HG03442 (cell line): ENCODE measurements around the gene TEX30.

Source experiments
- ATAC-seq: cut with Tn5 transposase; IDR thresholded peaks from one replicate; pipeline ENCODE4 v1.9.1; 2021; ENCODE audit warnings: mild to moderate bottlenecking, moderate library complexity; ENCODE audit not compliant: unreplicated experiment

Gene TEX30

DNA sequence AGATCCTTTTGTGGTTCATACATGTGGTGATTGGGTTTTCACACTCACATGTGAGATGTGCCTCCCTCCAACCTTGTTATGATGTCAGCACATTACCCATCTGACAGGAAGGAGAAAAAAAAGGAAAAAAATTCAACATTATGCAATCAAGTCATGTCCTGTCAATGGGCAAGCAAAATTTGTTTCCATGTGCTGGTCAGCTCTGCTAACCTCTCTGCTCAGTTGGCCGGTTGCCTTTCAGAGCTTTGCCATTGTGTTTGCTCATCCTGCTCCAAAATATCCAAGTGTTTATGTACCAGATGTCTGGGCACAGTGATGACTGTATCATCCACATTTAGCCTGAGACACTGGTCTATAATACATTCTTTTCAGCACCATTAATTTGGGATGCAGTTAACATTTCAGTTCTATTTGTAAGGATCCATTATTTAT, 51.8 kb downstream of the TEX30 start:
- ATAC-seq: no peak

DNA sequence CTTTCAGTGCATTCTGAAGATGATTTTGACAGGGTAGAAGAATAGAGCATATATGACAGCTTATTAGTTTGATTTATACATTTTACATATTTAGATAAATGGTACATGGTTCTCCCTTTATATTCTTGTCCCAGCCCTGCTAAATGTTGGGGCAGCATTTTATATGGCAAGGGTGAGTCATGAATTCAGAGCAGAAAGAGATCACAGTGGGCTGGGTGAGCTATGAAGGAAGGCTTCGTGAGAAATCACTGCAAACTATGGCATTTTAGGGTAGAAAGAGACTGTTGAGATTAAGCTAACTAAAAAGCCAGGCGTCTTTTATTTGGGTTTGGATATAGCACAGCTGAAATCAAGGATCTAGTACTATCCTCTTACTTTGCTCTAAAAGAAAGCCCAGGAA, 54.8 kb downstream of the TEX30 start:
- no peak for ATAC-seq
